Parathyroid adenoma (tissue), 2 donors: Measurements from ENCODE around the gene NPAS3.

ENCODE experiments used
- H2AFZ ChIP-seq: fragments of 300-600 bp; sonication (generic); one replicate; pipeline ENCODE4 v1.7.0; 2017; ENCODE audit warnings: antibody characterized with exemption, mild to moderate bottlenecking
- H3K27ac ChIP-seq: fragments of 300-600 bp; sonication (generic); one replicate; pipeline ENCODE4 v1.7.0; 2017
- H3K27me3 ChIP-seq: fragments of 300-600 bp; sonication (generic); one replicate; pipeline ENCODE4 v1.7.0; 2017; ENCODE audit warnings: low read length; ENCODE audit not compliant: control insufficient read depth, insufficient read depth
- H3K36me3 ChIP-seq: fragments of 300-600 bp; sonication (generic); one replicate; pipeline ENCODE4 v1.7.0; 2017; ENCODE audit warnings: low read length; ENCODE audit not compliant: control insufficient read depth, insufficient read depth
- H3K4me1 ChIP-seq: fragments of 300-600 bp; sonication (generic); one replicate; pipeline ENCODE4 v1.7.0; 2017; ENCODE audit warnings: control low read depth
- H3K4me2 ChIP-seq: fragments of 300-600 bp; sonication (generic); one replicate; pipeline ENCODE4 v1.7.0; 2017; ENCODE audit warnings: low read length
- H3K4me3 ChIP-seq: fragments of 300-600 bp; sonication (generic); one replicate; pipeline ENCODE4 v1.7.0; 2017; ENCODE audit warnings: low read depth, low read length
- H3K79me2 ChIP-seq: fragments of 300-600 bp; sonication (generic); one replicate; pipeline ENCODE4 v1.7.0; 2017; ENCODE audit warnings: control low read depth
- H3K9ac ChIP-seq: fragments of 300-600 bp; sonication (generic); one replicate; pipeline ENCODE4 v1.7.0; 2017; ENCODE audit warnings: mild to moderate bottlenecking
- H3K9me3 ChIP-seq: fragments of 300-600 bp; sonication (generic); one replicate; pipeline ENCODE4 v1.7.0; 2017; ENCODE audit warnings: low read length; ENCODE audit not compliant: control insufficient read depth
- TF ChIP-seq, protein P1 (sequence below): fragments of 300-600 bp; sonication (generic); IDR thresholded peaks from one replicate; pipeline ENCODE4 v1.7.0; 2017; ENCODE audit warnings: antibody characterized with exemption, mild to moderate bottlenecking
- donor health status: primary hyperparathyroidism.

Gene NPAS3

GRCh38 chr14:33576014-33576413, 637.3 kb downstream of the NPAS3 start:
- TF ChIP-seq, protein P1, sequence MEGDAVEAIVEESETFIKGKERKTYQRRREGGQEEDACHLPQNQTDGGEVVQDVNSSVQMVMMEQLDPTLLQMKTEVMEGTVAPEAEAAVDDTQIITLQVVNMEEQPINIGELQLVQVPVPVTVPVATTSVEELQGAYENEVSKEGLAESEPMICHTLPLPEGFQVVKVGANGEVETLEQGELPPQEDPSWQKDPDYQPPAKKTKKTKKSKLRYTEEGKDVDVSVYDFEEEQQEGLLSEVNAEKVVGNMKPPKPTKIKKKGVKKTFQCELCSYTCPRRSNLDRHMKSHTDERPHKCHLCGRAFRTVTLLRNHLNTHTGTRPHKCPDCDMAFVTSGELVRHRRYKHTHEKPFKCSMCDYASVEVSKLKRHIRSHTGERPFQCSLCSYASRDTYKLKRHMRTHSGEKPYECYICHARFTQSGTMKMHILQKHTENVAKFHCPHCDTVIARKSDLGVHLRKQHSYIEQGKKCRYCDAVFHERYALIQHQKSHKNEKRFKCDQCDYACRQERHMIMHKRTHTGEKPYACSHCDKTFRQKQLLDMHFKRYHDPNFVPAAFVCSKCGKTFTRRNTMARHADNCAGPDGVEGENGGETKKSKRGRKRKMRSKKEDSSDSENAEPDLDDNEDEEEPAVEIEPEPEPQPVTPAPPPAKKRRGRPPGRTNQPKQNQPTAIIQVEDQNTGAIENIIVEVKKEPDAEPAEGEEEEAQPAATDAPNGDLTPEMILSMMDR: no peak
- Histone ChIP-seq H3K4me1 (no peaks in the 10 kb centered on the region), H3K9me3 (no peaks in the 10 kb centered on the region), H3K79me2 (no peaks in the 10 kb centered on the region), H3K27me3 (no peaks in the 10 kb centered on the region), H3K9ac (no peak overlapping the region), H3K27ac (no peak overlapping the region), H2AFZ (no peak overlapping the region), H3K4me3 (no peak overlapping the region), H3K36me3 (no peaks in the 10 kb centered on the region), H3K4me2 (no peak overlapping the region)

DNA sequence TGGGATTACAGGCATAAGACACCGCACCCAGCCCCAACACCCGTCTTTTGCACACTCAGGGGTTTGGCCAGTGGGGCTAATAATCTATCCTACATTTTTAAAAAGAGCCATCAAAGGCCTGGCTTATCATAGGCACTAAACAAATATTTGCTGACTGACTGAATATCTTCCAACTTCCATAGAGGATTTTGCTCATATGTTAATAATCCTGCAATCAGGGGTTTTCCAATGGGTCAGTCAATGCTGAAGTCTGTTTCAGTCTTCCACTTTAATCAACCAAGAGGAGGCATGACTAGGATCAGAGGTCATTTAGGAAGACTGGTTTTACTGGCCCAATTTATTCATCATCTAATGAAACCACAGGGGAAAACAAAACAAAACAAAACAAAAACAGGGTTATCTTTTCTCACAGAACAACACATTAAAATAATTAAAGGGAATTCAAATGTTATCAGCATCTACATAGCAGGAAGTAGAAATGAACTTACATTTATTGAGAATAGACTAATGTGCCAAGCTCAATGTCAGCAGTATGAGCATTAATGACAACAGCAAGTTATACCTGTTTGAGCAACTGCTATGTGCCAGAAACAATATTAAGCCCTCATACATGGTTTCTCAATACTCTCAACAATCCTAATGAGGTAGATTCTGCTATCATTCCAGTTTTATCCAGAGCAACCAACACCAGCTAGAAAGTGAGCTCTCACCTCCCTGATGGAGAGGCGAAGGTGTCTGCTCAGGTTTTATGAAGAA, 640.0 kb downstream of the NPAS3 start:
- Histone ChIP-seq H3K79me2 (no peaks in the 10 kb centered on the region), H3K4me1 (no peaks in the 10 kb centered on the region), H3K4me3 (no peak overlapping the region), H3K9ac (no peak overlapping the region), H3K27me3 (no peaks in the 10 kb centered on the region), H3K4me2 (no peak overlapping the region), H3K36me3 (no peaks in the 10 kb centered on the region), H2AFZ (no peak overlapping the region), H3K9me3 (no peaks in the 10 kb centered on the region), H3K27ac (no peak overlapping the region)
- TF ChIP-seq, protein P1: no peak

DNA sequence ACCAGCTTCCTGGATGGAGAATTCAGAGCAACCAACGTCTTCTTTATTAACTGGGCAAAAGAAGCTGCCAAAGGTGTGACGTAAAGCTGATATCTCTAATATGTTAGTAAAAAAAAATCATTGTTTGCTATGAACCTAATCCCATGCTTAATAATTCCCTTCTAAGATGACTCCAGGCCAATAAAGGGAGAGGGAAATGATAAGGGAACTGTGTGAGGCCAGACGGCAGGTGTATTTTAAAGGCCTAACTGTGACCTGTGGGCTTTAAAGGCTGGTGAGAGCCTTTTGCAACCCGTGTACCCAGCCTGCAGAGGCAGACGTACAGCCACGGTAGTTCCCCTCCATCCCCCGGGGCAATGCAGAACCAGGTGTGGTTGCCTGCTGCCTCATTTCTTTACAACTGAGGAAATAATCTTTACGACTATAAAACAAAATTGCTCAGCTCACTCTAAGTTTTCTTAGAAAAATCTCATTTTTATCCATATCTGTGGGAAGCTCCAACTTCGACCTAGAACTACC, 641.6 kb downstream of the NPAS3 start:
- Histone ChIP-seq H3K4me1 (no peaks in the 10 kb centered on the region), H3K27me3 (no peaks in the 10 kb centered on the region), H3K79me2 (no peaks in the 10 kb centered on the region), H3K36me3 (no peaks in the 10 kb centered on the region), H3K4me2 (no peak overlapping the region), H3K9ac (no peak overlapping the region), H2AFZ (no peak overlapping the region), H3K9me3 (no peaks in the 10 kb centered on the region), H3K27ac (no peak overlapping the region), H3K4me3 (no peak overlapping the region)
- TF ChIP-seq, protein P1: no peak

GRCh38 chr14:33580841-33581240, 642.2 kb downstream of the NPAS3 start:
- Histone ChIP-seq H3K9me3 (no peaks in the 10 kb centered on the region), H2AFZ (no peak overlapping the region), H3K27me3 (no peaks in the 10 kb centered on the region), H3K27ac (no peak overlapping the region), H3K36me3 (no peaks in the 10 kb centered on the region), H3K79me2 (no peaks in the 10 kb centered on the region), H3K4me2 (no peak overlapping the region), H3K4me1 (no peaks in the 10 kb centered on the region), H3K9ac (no peak overlapping the region), H3K4me3 (no peak overlapping the region)
- TF ChIP-seq, protein P1: no peak

- no peaks in the 10 kb centered on the region for H3K9me3 ChIP-seq
- H3K9ac ChIP-seq: no peak overlapping the region
- H3K4me1 ChIP-seq: no peaks in the 10 kb centered on the region
- H3K4me2 ChIP-seq: no peak overlapping the region
- no peaks in the 10 kb centered on the region for H3K27me3 ChIP-seq
- no peak overlapping the region for H3K27ac ChIP-seq
- H3K4me3 ChIP-seq: no peak overlapping the region
- H3K79me2 ChIP-seq: no peaks in the 10 kb centered on the region
- TF ChIP-seq, protein P1: no peak
- H3K36me3 ChIP-seq: no peaks in the 10 kb centered on the region
- H2AFZ ChIP-seq: no peak overlapping the region
Measured at GRCh38 chr14:33584697-33585096, 646.0 kb downstream of the NPAS3 start.
